Prostate gland (tissue), 2 donors: ENCODE results near the gene UNC5B.

Source experiments
- CTCF ChIP-seq, 4 experiments: fragments of 200-600 bp in 2 of 4; fragments of 450-650 bp in 2 of 4; sonication (generic) in 2 of 4; IDR thresholded peaks; 1 replicate in 3 of 4; 2 replicates in 1 of 4; pipeline ENCODE4 v1.5.1; 2016 to 2019; ENCODE audit warnings: antibody characterized with exemption in 4 of 4, mild to moderate bottlenecking in 2 of 4, moderate library complexity in 2 of 4
- POLR2A ChIP-seq: fragments of 450-650 bp; IDR thresholded peaks from one replicate; pipeline ENCODE4 v1.6.1; 2016; ENCODE audit warnings: antibody characterized with exemption, mild to moderate bottlenecking

DNA sequence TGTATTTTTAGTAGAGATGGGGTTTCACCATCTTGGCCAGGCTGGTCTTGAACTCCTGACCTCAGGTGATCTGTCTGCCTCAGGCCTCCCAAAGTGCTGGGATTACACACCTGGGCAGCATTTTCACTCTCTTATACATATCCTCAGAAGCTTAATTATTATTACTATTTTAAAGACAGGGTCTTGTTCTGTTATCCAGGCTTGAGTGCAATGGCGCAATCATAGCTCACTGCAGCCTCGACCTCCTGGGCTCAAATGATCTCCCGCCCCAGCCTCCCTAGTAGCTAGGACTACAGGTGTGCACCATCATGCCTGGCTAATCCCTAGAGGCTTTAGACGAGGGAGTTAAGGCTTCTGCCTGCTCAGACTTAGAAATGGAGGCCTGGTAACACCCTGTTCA is 26.3 kb downstream of the UNC5B start:
- no peak for TF ChIP-seq CTCF (IDR thresholded peaks at IDR 0.05)
- no peak for TF ChIP-seq POLR2A
